ENCODE measurements around the gene ZDHHC22. TPM values are rescaled to one million over a fixed set of nuclear protein-coding genes. Genes with fewer than 3 reads are reported as not detected.

Gene ZDHHC22
- total RNA-seq, 1 donor from 2014 or later = 0.40 TPM

DNA sequence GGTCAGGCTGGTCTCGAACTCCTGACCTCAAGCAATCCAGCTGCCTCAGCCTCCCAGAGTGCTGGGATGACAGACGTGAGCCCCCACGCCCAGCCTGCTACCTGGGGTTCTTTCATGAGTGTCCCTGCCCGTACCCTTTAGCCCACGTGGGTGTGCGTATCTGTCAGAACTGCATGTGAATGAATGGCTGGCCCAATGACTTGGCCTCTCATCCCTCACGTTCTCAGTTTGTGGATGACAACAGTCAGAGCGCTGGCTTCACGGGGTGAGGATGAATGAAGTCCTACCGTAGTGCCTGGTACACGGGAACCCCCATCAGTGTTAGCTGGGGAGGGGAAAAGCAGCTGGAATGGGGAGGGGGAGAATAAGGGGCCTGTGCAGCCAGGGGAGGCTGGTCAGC, 16.1 kb upstream of the ZDHHC22 start:
- DNase-seq (ENCODE audit: low read depth) = no peak

- DNase-seq (ENCODE audit: low read depth) = no peak
Observed at GRCh38 chr14:77155083-77155482, 13.5 kb upstream of the ZDHHC22 start.

DNA sequence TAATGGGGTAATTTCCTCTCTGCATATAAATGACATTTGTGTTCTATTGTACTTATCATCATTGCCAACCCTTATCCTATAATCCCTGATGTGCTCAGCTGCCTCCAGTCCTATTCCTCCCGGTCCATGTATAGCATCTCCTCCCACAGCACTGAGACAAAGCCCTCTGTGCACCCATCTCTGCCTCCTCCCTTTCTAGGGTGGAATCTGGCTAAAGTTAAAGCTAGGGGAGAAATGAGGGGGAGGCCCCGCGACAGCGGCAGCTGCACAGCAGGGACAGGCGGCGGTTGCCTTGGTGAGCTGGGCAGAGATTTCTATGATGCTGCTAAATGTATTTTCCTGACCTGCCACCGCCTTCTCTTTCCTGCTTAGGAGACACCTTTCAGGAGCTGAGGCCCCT, 12.8 kb upstream of the ZDHHC22 start:
- no peak for DNase-seq (ENCODE audit: low read depth)

DNA sequence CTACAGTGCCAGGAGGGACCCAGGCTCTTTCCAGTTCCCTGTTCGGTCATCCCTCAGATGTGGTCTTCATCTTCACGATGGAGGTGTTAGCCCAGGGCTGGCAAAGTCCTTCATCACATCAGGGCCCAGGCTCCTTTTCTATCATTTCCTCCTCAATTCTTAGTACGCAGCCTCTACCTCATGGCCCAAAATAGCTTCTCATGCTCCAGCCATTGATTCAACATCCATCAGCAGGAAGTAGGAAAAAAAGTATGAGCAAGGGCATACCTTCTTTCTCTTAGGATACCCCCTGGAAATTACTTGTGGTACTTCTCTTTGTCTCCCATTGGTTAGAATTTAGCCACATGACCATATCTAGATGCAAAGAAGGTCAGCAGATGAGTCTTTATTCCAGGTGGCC, 12.2 kb upstream of the ZDHHC22 start:
- DNase-seq (ENCODE audit: low read depth) = no peak

GRCh38 chr14:77151918-77152588, 10.5 kb upstream of the ZDHHC22 start:
- peak; percentile 37 for DNase-seq (ENCODE audit: low read depth)

DNA sequence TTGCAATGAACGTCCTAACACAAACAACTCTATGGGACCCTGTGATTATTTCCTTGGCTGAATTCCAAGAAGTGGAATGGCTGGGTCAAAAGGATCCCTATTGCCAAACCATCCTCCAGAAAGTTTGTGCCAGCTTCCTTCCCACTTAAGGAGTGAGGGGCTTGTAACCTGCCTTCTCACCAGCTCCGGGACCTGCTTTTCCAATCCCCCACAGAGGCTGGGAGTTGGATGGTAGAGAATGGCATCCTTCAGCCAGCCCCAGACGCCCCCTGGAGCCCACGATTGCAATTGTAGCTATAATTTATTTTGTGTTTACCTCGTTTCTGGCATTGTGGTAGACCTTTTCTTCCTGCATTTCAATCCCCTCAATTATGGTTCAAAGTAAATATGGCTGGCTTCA, 9.7 kb upstream of the ZDHHC22 start:
- no peak for DNase-seq (ENCODE audit: low read depth)

- peak; percentile 73 for DNase-seq (ENCODE audit: low read depth)
Observed at GRCh38 chr14:77148510-77149231, 7.1 kb upstream of the ZDHHC22 start.

DNA sequence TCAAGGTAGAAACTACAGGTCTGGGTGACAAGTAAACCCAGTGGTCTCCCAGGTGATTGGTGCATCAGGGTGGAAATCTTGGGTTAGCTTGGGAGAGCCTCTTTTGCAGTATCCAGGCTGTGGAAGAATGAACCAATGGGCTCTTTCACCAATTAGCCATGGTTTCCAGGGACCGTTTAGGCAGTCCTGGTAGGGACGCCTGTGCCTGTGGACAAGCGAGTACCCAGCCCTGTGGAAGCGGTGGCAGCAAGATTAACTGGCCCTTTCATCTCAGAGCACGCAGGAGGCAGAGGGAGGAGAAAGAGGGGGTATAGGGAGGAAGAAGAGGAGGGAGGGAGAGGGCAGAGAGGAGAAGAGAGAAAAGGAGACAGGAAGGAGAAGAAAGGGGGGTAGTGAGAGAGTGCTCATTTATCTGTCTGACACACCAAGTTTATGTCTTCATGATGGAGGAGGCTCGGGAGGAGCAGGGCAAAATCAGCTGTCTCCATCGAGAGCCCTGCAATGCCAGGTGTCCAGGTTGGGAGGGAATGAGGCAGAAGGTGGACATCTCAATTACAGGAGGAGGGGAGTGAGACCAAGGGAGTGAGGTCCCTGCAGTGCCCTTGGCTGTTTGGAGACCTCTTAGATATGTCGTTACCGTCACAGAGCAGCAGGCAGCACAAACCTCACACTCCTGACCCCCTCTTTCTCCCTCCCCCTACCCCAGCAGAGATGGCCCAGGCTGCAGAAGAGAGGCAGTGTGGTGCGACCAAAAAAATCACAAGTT, 4.6 kb upstream of the ZDHHC22 start:
- DNase-seq (ENCODE audit: low read depth) = no peak

GRCh38 chr14:77144412-77145115, 3.0 kb upstream of the ZDHHC22 start:
- no peak for DNase-seq (ENCODE audit: low read depth)

GRCh38 chr14:77143071-77143470, 1.5 kb upstream of the ZDHHC22 start:
- no peak for DNase-seq (ENCODE audit: low read depth)

DNA sequence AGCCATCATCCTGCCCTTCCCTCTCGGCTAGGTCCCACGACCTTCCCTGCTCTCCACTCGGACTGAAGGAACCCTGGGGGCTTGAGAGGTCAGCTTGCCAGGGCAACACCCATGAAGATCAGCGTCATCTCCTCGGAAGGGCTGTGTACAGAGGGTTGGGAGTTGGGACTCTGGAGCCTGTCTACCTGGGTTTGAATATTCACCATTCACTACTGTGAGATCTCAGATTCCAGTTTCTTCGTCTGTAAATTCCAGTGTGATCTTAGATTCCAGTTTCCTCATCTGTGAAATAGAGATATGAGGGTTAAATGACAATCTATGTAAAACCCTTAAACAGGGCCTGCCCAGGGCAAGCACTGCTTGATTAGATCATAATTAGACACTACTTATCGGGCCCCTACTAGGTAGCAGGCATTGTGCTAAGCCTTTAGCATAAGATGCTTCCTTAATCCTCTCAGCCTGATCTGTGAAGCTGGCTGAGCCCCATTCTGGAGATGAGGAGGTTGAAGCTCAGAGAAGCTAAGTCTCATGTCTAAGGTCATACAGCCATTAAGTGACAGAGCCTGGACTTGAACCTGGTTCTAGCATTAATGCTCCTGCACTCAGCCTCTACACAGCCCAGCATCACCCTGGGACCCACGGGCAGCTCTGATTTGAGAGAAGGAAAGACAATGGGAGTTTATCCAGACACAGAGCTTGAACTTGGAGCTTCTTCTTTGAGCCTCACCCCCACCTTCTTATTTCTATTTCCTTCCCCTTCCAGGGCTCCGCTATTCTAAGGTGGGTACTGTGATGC, 612 bp upstream of the ZDHHC22 start:
- no peak for DNase-seq (ENCODE audit: low read depth)

GRCh38 chr14:77140359-77141213, 1.0 kb downstream of the ZDHHC22 start:
- no peak for DNase-seq (ENCODE audit: low read depth)

DNA sequence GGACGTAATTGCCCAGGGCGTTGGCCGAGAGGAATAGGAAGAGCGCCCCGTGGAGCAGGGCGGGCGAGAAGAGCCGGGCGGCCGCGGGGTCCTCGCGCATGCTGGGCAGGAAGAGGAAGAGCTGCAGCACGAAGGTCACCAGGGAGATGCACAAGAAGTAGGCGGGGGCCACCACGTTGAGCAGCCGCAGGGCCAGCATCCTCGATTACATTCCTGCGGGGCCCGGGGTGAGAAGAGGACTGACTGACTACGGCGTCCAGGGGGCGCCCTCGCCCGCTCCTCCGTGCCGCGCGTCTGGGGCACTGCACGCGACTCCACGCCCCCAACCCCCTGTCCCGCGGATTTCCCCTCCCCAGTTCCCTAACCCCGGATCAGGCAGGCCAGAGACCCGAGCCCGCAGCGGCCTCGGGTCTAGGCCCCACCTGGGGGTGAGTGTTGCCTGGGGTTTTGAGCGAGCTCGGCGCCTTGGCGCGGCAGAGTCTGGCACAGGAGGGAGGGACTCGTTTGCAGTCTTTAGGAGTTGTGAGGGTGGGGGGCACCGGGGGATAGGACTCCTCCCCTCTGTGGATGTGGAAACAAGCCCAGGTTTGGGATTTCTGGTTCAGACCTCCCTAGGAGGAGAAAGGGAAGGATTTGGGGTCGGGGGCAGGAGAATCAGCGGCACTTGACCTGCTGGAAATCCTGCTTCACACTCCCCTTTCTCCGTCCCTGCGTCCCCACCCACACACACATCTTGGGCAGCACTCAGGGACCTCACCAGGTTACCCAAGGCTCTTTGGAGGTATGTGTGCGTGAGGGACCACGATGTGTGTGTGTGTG, 1.8 kb downstream of the ZDHHC22 start:
- no peak for DNase-seq (ENCODE audit: low read depth)

DNA sequence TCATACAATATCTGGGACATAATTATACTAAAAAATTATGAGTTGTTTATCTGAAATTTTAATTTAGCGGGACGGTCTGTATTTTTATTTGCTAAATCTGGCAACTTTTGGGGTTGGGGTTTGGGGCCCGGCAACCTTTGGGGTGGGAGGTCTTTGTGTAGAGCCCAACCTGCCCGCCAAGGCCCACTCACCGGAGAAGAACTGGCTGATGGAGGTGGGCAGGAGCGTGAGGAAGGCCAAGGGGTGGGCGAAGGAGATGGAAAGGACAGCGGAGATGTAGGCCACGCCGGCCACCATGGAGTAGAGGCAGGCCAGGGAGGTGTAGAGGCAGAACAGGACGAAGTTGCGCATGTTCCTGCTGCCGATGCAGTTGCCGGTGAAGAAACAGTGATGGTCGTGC, 2.6 kb downstream of the ZDHHC22 start:
- no peak for DNase-seq (ENCODE audit: low read depth)

DNA sequence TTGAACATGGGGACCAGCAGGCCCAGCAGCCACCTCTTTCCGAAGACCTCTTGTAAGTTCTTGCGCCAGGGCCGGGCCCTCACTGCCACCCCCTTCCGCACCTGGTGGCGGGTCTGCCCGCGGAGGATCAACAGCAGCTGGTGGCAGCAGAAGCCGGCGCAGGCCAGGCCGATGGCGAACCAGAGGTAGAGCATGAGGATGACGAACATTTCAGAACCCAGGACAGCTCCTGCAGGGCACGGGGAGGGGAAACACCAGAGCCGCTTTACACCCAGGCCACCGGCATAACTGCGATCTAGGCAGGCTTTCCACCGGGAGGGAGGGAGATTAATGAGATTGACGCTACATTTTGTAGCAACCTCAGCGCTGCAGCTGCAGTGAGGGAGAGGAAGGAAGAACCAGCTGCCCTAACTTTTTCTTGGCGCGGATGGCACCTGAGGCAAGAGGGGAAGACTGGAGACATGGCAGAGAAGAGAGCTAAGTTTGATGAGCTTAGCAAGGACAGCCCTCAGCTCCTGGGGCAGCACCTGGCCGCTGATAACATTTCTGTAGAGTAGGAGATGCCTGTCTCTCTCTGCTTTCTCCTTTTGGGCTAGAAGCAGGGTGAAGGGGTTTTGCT, 7.8 kb downstream of the ZDHHC22 start:
- peak; percentile 77 for DNase-seq (ENCODE audit: low read depth)

DNA sequence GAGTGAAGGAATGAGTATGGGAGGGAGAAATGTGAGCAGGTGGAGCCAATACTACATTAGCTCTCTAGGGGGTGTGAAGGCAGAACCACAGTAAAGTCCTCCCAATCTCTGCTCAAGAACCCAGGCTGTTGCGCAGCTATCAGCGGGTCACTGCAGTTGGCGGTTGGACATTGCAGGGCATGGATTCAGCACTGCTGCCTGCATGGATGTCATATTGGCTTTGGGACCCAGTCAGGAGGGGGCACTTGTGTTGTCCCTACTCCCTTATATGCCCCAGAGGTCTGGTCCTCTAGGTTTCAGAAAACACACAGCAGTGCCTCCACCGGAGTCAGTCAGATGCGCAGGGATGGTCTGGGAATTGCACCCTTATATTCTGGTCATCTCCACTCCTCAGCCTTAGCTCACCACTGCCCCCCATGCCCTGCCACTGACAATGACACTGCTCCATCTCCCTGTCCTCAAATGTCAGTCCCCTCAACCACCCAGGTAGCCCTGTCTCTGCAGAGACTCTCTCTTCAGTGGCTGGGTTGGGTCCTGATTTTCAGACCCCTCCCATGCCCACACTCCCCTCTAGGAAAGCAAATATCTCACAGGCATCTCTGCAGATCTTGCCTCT, 9.6 kb downstream of the ZDHHC22 start:
- DNase-seq (ENCODE audit: low read depth) = no peak

GRCh38 chr14:77131206-77131605, 10.4 kb downstream of the ZDHHC22 start:
- DNase-seq (ENCODE audit: low read depth) = no peak

GRCh38 chr14:77130386-77130785, 11.2 kb downstream of the ZDHHC22 start:
- DNase-seq (ENCODE audit: low read depth) = no peak

Measured in myocyte (in vitro differentiated cells).